Measurements from ENCODE around the gene CDKAL1.

DNA sequence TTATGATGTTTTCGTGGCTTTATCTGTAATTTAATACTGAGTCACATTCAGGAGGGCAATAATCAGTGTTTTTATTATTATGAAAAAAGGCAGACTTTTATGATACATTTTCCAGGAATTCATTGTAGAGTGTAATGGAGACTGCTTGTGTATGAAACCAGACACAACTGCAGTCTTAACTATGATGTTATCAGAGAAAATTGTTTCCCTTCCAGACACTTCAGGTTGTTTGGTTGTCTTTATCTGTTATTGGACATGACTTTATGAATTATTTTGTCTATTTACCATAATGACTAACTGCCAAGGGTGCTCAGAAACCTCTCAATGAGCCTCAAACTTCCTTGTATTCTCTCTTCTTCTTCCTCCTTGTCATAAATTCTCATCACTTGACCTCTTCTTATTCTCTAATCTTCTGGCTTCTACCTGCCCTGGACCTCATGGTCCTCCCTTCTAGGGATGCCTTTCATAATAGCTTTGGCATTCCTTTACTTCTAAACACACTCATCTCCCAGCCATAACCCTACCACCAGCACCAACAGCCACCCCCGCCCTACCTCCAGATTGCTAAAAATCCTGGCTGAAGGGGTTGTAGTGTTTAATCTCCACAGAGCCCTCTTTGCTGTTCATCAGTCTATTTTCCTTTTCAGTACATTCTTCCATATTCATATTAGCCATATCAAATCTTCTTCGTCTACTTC, 492.5 kb downstream of the CDKAL1 start:
- TF ChIP-seq POLR2A (IDR thresholded peaks at IDR 0.05): no peak
- no peak for TF ChIP-seq CTCF (IDR thresholded peaks at IDR 0.05)
